Astrocyte (in vitro differentiated cells and primary cell): ENCODE results near the gene KRT77. TPM values are rescaled to one million over a fixed set of nuclear protein-coding genes. Genes with fewer than 3 reads are reported as not detected.

ENCODE experiments used
- DNase-seq: peaks from one replicate; pipeline ENCODE4 v3.0.0-alpha.2; 2010; ENCODE audit warnings: low read depth
- FAIRE-seq: peaks from 2 replicates; lab custom pipeline; 2011; peaks lifted over from hg19 to GRCh38; lab: Jason Lieb, UNC
- H2AFZ ChIP-seq: 2 replicates; pipeline ENCODE4 v1.6.0; 2012; ENCODE audit warnings: low read depth, low read length, inconsistent platforms
- H3K27ac ChIP-seq: 2 replicates; pipeline ENCODE4 v1.5.1; 2011; ENCODE audit warnings: low read depth, low read length, inconsistent platforms
- H3K27me3 ChIP-seq: 2 replicates; pipeline ENCODE4 v1.6.0; 2011; ENCODE audit warnings: low read length, inconsistent platforms; ENCODE audit not compliant: insufficient read depth
- H3K36me3 ChIP-seq: 2 replicates; pipeline ENCODE4 v1.5.1; 2011; ENCODE audit warnings: low read length, inconsistent platforms; ENCODE audit not compliant: insufficient read depth
- H3K4me1 ChIP-seq: 2 replicates; pipeline ENCODE4 v1.5.1; 2011; ENCODE audit warnings: low read length, inconsistent platforms; ENCODE audit not compliant: insufficient read depth
- H3K4me2 ChIP-seq: 2 replicates; pipeline ENCODE4 v1.6.0; 2012; ENCODE audit warnings: low read length, inconsistent platforms
- H3K4me3 ChIP-seq: 2 replicates; pipeline ENCODE4 v1.5.1; 2011; ENCODE audit warnings: low read depth, mild to moderate bottlenecking, low read length, inconsistent platforms; ENCODE audit not compliant: insufficient read depth
- H3K79me2 ChIP-seq: 2 replicates; pipeline ENCODE4 v1.6.0; 2012; ENCODE audit warnings: mild to moderate bottlenecking, low read length, inconsistent platforms; ENCODE audit not compliant: insufficient read depth
- H3K9ac ChIP-seq: 2 replicates; pipeline ENCODE4 v1.6.0; 2012; ENCODE audit warnings: mild to moderate bottlenecking, low read length, inconsistent platforms
- H3K9me3 ChIP-seq: 2 replicates; pipeline ENCODE4 v1.5.1; 2012; ENCODE audit warnings: low read depth, mild to moderate bottlenecking, low read length, inconsistent platforms; ENCODE audit not compliant: insufficient read depth
- H4K20me1 ChIP-seq: 2 replicates; pipeline ENCODE4 v1.6.0; 2012; ENCODE audit warnings: low read length, inconsistent platforms; ENCODE audit not compliant: insufficient read depth
- H3K27ac Mint-ChIP-seq: one replicate; pipeline ENCODE4 v1.8.0; 2021; ENCODE audit warnings: mild to moderate bottlenecking, mixed read lengths; ENCODE audit not compliant: unreplicated experiment
- H3K27me3 Mint-ChIP-seq: one replicate; pipeline ENCODE4 v1.8.0; 2021; ENCODE audit warnings: low read depth, mixed read lengths; ENCODE audit not compliant: unreplicated experiment
- H3K36me3 Mint-ChIP-seq: one replicate; pipeline ENCODE4 v1.8.0; 2021; ENCODE audit warnings: low read depth, mixed read lengths; ENCODE audit not compliant: unreplicated experiment
- H3K4me1 Mint-ChIP-seq: one replicate; pipeline ENCODE4 v1.8.0; 2021; ENCODE audit warnings: low read depth, mixed read lengths; ENCODE audit not compliant: unreplicated experiment
- H3K4me3 Mint-ChIP-seq: one replicate; pipeline ENCODE4 v1.8.0; 2021; ENCODE audit warnings: mild to moderate bottlenecking, moderate library complexity, mixed read lengths; ENCODE audit not compliant: unreplicated experiment
- H3K9me3 Mint-ChIP-seq: one replicate; pipeline ENCODE4 v1.8.0; 2021; ENCODE audit warnings: mild to moderate bottlenecking, mixed read lengths; ENCODE audit not compliant: unreplicated experiment
- CTCF ChIP-seq: IDR thresholded peaks from 2 replicates; pipeline ENCODE4 v1.5.1; 2011; ENCODE audit warnings: low read depth, mild to moderate bottlenecking, inconsistent platforms, low read length, moderate library complexity; ENCODE audit not compliant: insufficient read depth
- EZH2 ChIP-seq: IDR thresholded peaks from 2 replicates; pipeline ENCODE4 v1.6.1; 2012; ENCODE audit warnings: mild to moderate bottlenecking, low read length, inconsistent platforms; ENCODE audit not compliant: insufficient read depth
- total RNA-seq: library from RNA; stranded (reverse); gene quantifications from 2 replicates; pipeline ENCODE4 v1.2.1, GENCODE V29; 2021

KRT77 gene
- total RNA-seq, 1 donor from 2014 or later, result not detected

DNA sequence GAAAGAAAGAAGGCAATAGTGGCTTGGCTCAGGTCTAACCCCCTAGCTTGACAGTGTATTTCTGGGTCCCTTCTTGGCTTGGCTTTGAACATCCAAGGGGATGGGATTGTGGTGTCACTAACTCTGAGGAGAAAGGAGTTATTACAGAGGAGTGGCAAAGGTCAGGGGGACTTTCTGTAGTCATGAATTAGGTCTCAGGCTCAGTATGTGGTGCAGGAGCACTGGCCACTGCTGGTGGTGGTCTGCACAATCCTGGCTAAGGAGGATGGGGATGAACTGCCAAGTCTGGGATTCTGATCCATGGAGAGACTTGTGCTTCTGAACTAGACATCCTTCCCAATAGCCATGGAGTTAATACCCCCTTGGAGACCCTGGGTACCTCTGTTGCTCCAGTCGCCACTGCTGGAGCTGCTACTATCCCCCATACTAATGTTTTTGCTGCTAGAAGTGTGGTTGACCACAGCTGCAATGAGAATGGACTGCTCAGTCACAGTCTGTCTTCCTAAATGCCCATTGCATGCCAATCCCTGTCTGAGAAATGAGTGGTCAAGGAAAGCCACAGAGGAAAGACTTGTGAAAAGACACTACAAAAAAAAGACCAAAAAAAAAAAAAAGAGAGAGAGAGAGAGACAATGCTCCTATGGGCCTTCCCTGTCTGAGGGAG, 41.3 kb upstream of the KRT77 start:
- H3K27ac Mint-ChIP-seq, result no peak overlapping the region
- Histone ChIP-seq H4K20me1 (no peaks in the 10 kb centered on the region), H3K27me3 (peaks cover 12% of the 10 kb centered on the region), H2AFZ (no peak overlapping the region), H3K9ac (no peak overlapping the region), H3K36me3 (no peaks in the 10 kb centered on the region), H3K27ac (no peak overlapping the region), H3K4me2 (no peak overlapping the region), H3K4me3 (no peak overlapping the region), H3K9me3 (no peaks in the 10 kb centered on the region), H3K79me2 (no peaks in the 10 kb centered on the region), H3K4me1 (no peaks in the 10 kb centered on the region)
- no peaks in the 10 kb centered on the region for H3K4me1 Mint-ChIP-seq
- DNase-seq (no peak), FAIRE-seq (no peak)
- H3K4me3 Mint-ChIP-seq, result no peak overlapping the region
- no peaks in the 10 kb centered on the region for H3K36me3 Mint-ChIP-seq
- H3K27me3 Mint-ChIP-seq, result peaks cover 91% of the 10 kb centered on the region
- TF ChIP-seq CTCF (no peak), EZH2 (no peak)
- no peaks in the 10 kb centered on the region for H3K9me3 Mint-ChIP-seq

DNA sequence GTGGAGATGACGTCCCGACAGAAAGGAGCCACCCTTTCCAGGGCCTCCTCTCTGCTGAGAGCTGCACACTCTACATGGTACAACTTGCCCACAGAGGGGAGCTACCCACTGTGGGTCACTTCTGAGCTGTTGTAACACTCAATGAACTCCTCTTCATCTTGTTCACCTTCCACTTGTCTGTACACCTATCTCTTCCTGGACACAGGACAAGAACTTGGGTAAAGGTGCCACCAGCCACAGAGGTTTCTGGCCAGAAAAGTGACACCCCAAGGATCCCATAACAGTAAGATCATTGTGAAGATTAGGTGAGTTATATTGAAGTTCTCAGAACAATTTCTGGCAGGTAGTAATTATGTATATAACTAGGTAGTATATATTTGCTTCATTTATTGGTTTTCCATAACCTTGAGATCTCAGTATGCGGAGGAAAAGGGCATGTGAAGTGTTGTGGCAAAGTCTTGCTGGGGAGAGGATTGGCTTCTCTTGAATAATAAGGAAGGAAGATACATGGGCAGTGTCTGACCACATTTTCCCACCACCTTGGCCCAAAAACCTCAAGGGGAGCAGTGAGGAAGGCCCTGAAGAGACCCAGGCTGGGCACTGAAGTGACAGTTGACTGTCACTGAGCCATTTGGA, 39.6 kb upstream of the KRT77 start:
- H3K9me3 Mint-ChIP-seq, result no peaks in the 10 kb centered on the region
- DNase-seq, result no peak

More for the DNA sequence above, 39.6 kb upstream of the KRT77 start:
- Histone ChIP-seq H2AFZ (no peak overlapping the region), H3K4me1 (no peaks in the 10 kb centered on the region), H3K79me2 (no peaks in the 10 kb centered on the region), H3K27ac (no peak overlapping the region), H3K4me2 (no peak overlapping the region), H3K9me3 (no peaks in the 10 kb centered on the region), H3K9ac (no peak overlapping the region), H3K36me3 (no peaks in the 10 kb centered on the region), H3K4me3 (no peak overlapping the region), H3K27me3 (peaks cover 10% of the 10 kb centered on the region), H4K20me1 (no peaks in the 10 kb centered on the region)
- TF ChIP-seq CTCF (no peak), EZH2 (no peak)
- H3K27ac Mint-ChIP-seq, result no peak overlapping the region
- no peaks in the 10 kb centered on the region for H3K4me1 Mint-ChIP-seq
- no peak for FAIRE-seq
- H3K27me3 Mint-ChIP-seq, result peaks cover 83% of the 10 kb centered on the region
- H3K4me3 Mint-ChIP-seq, result no peak overlapping the region
- no peaks in the 10 kb centered on the region for H3K36me3 Mint-ChIP-seq
